ENCODE measurements around the gene GTF2E1. TPM values are rescaled to one million over a fixed set of nuclear protein-coding genes. Genes with fewer than 3 reads are reported as not detected.

GTF2E1 gene
- 11.5 and 12.9 TPM in 2 replicates for total RNA-seq

GRCh38 chr3:120742198-120742848 lies at the start of gene GTF2E1, which contains the start of gene RABL3:
Gene GTF2E1, plus strand, starts transcription at chr3:120742744. Its CDS starts 7,809 bp downstream, at chr3:120750553.
Gene RABL3, minus strand, starts transcription at chr3:120742516. Its CDS starts 9 bp downstream, at chr3:120742507.

Small RNA genes within 50 kb of the gene (small RNA-seq; reads per million reads assigned to genes)
- gene MTCO1P29 (not detected), gene MTCO2P29 (not detected)

Other genes with a start within 250 kb of the GTF2E1 start
- gene NDUFB4, start 146.4 kb upstream of the GTF2E1 start, total RNA-seq, result 18.2 and 20.3 TPM in 2 replicates
- gene HGD, start 60.5 kb upstream of the GTF2E1 start, total RNA-seq, result not detected in 2 replicates
- gene RABL3, start 228 bp upstream of the GTF2E1 start, total RNA-seq, result 13.3 and 17.9 TPM in 2 replicates
- not detected in 2 replicates for gene STXBP5L, start 165.5 kb downstream of the GTF2E1 start, total RNA-seq